Stomach (tissue), 4 donors: ENCODE data around the gene MYOC.

Experiments used
- CTCF ChIP-seq, 7 experiments: fragments of 450-650 bp in 4 of 7; fragments of 200-600 bp in 3 of 7; sonication (generic) in 3 of 7; IDR thresholded peaks; one replicate each; pipeline ENCODE4 v1.5.1; 2016 to 2019; ENCODE audit warnings: antibody characterized with exemption in 7 of 7, control low read depth in 2 of 7, mild to moderate bottlenecking in 1 of 7
- POLR2A ChIP-seq, 4 donors: fragments of 450-650 bp; IDR thresholded peaks; one replicate each; pipeline ENCODE4 v1.6.1; 2016; ENCODE audit warnings: antibody characterized with exemption in 4 of 4, control low read depth in 2 of 4, mild to moderate bottlenecking in 1 of 4, moderate library complexity in 1 of 4

DNA sequence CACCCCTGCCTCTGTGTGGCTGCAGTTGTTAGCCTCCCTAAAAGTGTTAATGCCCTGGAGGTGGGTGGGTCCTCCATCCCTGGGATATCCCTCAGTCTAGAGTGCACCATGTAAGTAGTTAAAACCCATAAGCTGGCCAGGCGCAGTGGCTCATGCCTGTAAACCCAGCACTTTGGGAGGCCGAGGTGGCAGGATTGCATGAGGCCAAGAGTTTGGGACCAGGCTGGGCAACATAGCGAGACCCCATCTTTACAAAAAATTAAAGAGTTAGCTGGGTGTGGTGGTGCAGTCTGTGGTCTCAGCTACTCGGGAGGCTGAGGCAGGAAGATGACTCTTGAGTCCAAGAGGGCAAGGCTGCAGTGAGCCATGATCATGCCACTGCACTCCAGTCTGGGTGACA, 10.3 kb downstream of the MYOC start:
- no peak for TF ChIP-seq POLR2A (IDR thresholded peaks at IDR 0.05)
- TF ChIP-seq CTCF (IDR thresholded peaks at IDR 0.05) = no peak
